ENCODE data around the gene ETV3L.

ETV3L gene

DNA sequence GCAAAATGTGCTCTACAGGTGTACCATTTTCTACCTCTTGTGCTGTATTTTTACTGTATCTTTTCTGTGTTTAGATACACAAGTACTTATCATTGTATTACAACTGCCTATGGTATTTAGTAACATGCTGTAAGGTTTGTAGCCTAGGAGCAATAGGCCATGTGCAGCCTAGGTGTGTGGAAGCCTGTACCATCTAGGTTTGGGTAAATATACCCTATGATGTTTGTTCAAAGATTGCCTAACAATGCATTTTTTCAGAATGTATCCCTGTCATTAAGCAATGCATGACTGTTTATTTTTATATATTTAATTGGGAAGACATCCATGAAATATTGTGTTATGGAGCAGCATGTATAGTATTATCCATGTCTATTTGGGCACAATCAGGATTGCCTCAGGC is 11.0 kb downstream of the ETV3L start:
- DNase-seq (ENCODE audit: low read depth): no peak
- TF ChIP-seq, protein P1, sequence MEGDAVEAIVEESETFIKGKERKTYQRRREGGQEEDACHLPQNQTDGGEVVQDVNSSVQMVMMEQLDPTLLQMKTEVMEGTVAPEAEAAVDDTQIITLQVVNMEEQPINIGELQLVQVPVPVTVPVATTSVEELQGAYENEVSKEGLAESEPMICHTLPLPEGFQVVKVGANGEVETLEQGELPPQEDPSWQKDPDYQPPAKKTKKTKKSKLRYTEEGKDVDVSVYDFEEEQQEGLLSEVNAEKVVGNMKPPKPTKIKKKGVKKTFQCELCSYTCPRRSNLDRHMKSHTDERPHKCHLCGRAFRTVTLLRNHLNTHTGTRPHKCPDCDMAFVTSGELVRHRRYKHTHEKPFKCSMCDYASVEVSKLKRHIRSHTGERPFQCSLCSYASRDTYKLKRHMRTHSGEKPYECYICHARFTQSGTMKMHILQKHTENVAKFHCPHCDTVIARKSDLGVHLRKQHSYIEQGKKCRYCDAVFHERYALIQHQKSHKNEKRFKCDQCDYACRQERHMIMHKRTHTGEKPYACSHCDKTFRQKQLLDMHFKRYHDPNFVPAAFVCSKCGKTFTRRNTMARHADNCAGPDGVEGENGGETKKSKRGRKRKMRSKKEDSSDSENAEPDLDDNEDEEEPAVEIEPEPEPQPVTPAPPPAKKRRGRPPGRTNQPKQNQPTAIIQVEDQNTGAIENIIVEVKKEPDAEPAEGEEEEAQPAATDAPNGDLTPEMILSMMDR (IDR thresholded peaks at IDR 0.05; ENCODE audit: control insufficient read depth, insufficient read depth, low read depth, low read length, missing control alignments): no peak
- H3K4me3 ChIP-seq (ENCODE audit: control insufficient read depth, low read depth, low read length): no peak overlapping the region

DNA sequence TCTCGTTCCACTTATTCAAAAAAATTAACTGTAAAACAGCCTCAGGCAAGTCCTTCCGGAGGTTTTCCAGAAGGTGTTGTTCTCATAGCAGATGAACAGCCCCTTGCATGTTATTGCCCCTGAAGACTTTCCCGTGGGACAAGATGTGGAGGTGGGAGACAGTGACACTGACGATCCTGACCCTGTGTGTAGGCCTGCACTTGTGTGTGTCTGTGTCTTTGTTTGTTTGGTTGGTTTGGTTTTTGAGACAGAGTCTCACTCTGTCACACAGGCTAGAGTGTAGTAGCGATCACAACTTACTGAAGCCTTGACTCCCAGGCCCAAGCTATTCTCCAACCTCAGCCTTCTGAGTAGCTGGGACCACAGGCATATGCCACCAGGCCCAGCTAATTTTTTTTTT is 12.6 kb downstream of the ETV3L start:
- DNase-seq (ENCODE audit: low read depth): no peak
- TF ChIP-seq, protein P1 (IDR thresholded peaks at IDR 0.05; ENCODE audit: control insufficient read depth, insufficient read depth, low read depth, low read length, missing control alignments): no peak
- no peak overlapping the region for H3K4me3 ChIP-seq (ENCODE audit: control insufficient read depth, low read depth, low read length)

- TF ChIP-seq, protein P1 (IDR thresholded peaks at IDR 0.05; ENCODE audit: control insufficient read depth, insufficient read depth, low read depth, low read length, missing control alignments): no peak
- DNase-seq (ENCODE audit: low read depth): no peak
- H3K4me3 ChIP-seq (ENCODE audit: control insufficient read depth, low read depth, low read length): no peak overlapping the region
Observed at GRCh38 chr1:157086299-157086698, 13.3 kb downstream of the ETV3L start.

GRCh38 chr1:157085421-157085820 is 14.2 kb downstream of the ETV3L start:
- TF ChIP-seq, protein P1 (IDR thresholded peaks at IDR 0.05; ENCODE audit: control insufficient read depth, insufficient read depth, low read depth, low read length, missing control alignments): no peak
- H3K4me3 ChIP-seq (ENCODE audit: control insufficient read depth, low read depth, low read length): no peak overlapping the region
- peak; percentile 17 for DNase-seq (ENCODE audit: low read depth)

DNA sequence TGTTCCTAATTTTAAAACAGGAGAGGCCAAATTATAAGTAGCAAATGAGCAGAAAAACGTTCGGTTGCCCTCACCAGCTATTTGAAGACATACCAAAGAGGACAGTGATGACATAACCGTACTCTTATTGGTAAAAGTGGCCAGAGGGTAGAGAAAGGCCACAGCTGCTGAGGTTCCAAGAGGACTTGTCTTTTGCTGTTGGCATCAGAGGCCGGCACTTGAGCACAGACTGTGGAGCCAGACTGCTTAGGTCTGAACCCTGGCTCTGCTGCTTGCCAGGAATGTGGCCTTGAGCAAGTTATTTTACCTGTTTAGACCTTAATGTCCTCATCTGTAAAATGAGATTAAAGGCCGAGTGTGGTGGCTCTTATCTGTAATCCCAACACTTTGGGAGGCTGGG is 14.9 kb downstream of the ETV3L start:
- no peak overlapping the region for H3K4me3 ChIP-seq (ENCODE audit: control insufficient read depth, low read depth, low read length)
- no peak for DNase-seq (ENCODE audit: low read depth)
- TF ChIP-seq, protein P1 (IDR thresholded peaks at IDR 0.05; ENCODE audit: control insufficient read depth, insufficient read depth, low read depth, low read length, missing control alignments): no peak

- no peak overlapping the region for H3K4me3 ChIP-seq (ENCODE audit: control insufficient read depth, low read depth, low read length)
- TF ChIP-seq, protein P1 (IDR thresholded peaks at IDR 0.05; ENCODE audit: control insufficient read depth, insufficient read depth, low read depth, low read length, missing control alignments): no peak
- DNase-seq (ENCODE audit: low read depth): no peak
Observed at GRCh38 chr1:157081707-157082106, 17.9 kb downstream of the ETV3L start.

DNA sequence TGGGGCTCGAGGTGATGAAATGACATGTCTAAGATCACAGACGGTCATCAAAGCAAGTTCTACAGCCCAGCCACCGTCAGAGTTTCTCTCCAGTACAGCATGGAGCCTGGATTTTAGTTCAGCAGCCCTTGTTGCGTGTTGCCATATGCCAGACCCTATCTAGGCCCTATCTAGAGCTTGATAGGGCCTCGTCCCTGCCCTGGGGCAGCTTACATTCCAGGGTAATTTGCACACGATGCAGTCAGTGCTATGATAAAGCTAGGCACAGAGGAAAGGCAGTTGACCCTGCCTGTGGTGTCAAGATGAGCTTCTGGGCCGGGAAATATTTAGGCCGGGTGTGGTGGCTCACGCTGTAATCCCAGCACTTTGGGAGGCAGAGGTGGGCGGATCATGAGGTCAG is 18.9 kb downstream of the ETV3L start:
- no peak overlapping the region for H3K4me3 ChIP-seq (ENCODE audit: control insufficient read depth, low read depth, low read length)
- TF ChIP-seq, protein P1 (IDR thresholded peaks at IDR 0.05; ENCODE audit: control insufficient read depth, insufficient read depth, low read depth, low read length, missing control alignments): no peak
- DNase-seq (ENCODE audit: low read depth): no peak
